Endodermal cell (in vitro differentiated cells): ENCODE data around the gene TP53BP1. TPM values are rescaled to one million over a fixed set of nuclear protein-coding genes. Genes with fewer than 3 reads are reported as not detected.

Source experiments
- DNase-seq: peaks from one replicate; pipeline ENCODE4 v3.0.0-alpha.2; 2017
- H3K27ac ChIP-seq: 2 replicates; pipeline ENCODE4 v1.5.1; 2013; ENCODE audit warnings: mild to moderate bottlenecking, low read depth, low read length, moderate library complexity
- H3K27me3 ChIP-seq: 2 replicates; pipeline ENCODE4 v1.6.1; 2013; ENCODE audit warnings: mild to moderate bottlenecking, low read length, moderate library complexity; ENCODE audit not compliant: insufficient read depth, control insufficient read depth, poor library complexity, severe bottlenecking
- H3K36me3 ChIP-seq: 2 replicates; pipeline ENCODE4 v1.7.0; 2013; ENCODE audit warnings: mild to moderate bottlenecking, low read length, moderate library complexity; ENCODE audit not compliant: control insufficient read depth, insufficient read depth
- H3K4me1 ChIP-seq: one replicate; pipeline ENCODE4 v1.7.0; 2013; ENCODE audit warnings: low read length; ENCODE audit not compliant: control insufficient read depth, insufficient read depth
- H3K4me3 ChIP-seq: 2 replicates; pipeline ENCODE4 v1.5.1; 2013; ENCODE audit warnings: mild to moderate bottlenecking, low read length, moderate library complexity
- H3K9ac ChIP-seq: 2 replicates; pipeline ENCODE4 v1.6.1; 2013; ENCODE audit warnings: mild to moderate bottlenecking, low read length, moderate library complexity; ENCODE audit not compliant: poor library complexity, severe bottlenecking; ENCODE audit errors: extremely low read depth
- H3K9me3 ChIP-seq: 2 replicates; pipeline ENCODE4 v1.6.1; 2013; ENCODE audit warnings: mild to moderate bottlenecking, low read length, moderate library complexity; ENCODE audit not compliant: control insufficient read depth
- H3K27ac Mint-ChIP-seq: 2 replicates; pipeline ENCODE4 v1.8.0; 2020; ENCODE audit warnings: mixed read lengths
- H3K27me3 Mint-ChIP-seq: 2 replicates; pipeline ENCODE4 v1.8.0; 2021; ENCODE audit warnings: mild to moderate bottlenecking, mixed read lengths; ENCODE audit not compliant: insufficient read depth
- H3K36me3 Mint-ChIP-seq: 2 replicates; pipeline ENCODE4 v1.8.0; 2020; ENCODE audit warnings: low read depth, mixed read lengths
- H3K4me1 Mint-ChIP-seq: 2 replicates; pipeline ENCODE4 v1.8.0; 2020; ENCODE audit warnings: mixed read lengths
- H3K4me3 Mint-ChIP-seq: 2 replicates; pipeline ENCODE4 v1.8.0; 2020; ENCODE audit warnings: mild to moderate bottlenecking, moderate library complexity, mixed read lengths
- H3K9me3 Mint-ChIP-seq: 2 replicates; pipeline ENCODE4 v1.8.0; 2020; ENCODE audit warnings: mild to moderate bottlenecking, mixed read lengths
- WGBS, 2 experiments: methylation state at CpG; one replicate each; pipeline versions ENCODE4 v1.1.5 to v1.1.7; 2013; ENCODE audit warnings: missing lambda C conversion rate in 2 of 2, mixed read lengths in 1 of 2; ENCODE audit not compliant: insufficient coverage in 1 of 2, insufficient read length in 1 of 2; 5-methylcytosine and 5-hydroxymethylcytosine counted together
- total RNA-seq, 2 donors: library from RNA; stranded (reverse); fragmentation: NEBNext Ultra II Directional in 1 of 2; extraction: Animal tissue kit (Norgen Biotek cat#: 25700) in 1 of 2; gene quantifications; 2 replicates in 1 of 2; 3 replicates in 1 of 2; pipeline ENCODE4 v1.2.1, GENCODE V29; 2021
- TF ChIP-seq, protein P1 (sequence below): fragments of 200-600 bp; sonication (generic); conservative IDR thresholded peaks from 2 replicates; pipeline ENCODE4 v1.5.0; 2021; ENCODE audit warnings: antibody characterized with exemption, mild to moderate bottlenecking

TP53BP1 gene
- total RNA-seq, 2 donors from 2014 or later, result 85.4 to 114 TPM

DNA sequence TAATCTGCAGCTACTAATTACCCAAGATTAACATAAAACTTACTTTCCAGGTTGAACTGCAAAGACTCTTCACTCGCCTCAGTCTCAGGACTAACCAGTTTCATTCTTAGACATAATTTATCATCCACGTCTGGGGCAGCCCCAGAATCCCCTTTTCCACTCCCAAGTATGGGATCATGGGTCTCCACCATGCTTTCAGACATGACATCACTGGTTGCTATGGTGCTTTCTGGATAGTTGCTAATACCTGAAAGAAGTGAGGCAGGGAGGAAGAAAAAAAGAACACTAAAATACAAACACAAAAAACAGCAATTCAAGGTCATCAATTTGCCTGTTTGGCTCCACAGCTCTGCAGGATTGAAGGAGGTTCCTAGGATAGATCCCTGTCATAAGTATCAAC is 46.6 kb downstream of the TP53BP1 start:
- Histone ChIP-seq H3K9me3 (no peaks in the 10 kb centered on the region), H3K4me1 (no peaks in the 10 kb centered on the region), H3K36me3 (peaks cover 55% of the 10 kb centered on the region), H3K4me3 (no peak overlapping the region), H3K9ac (no peak overlapping the region), H3K27ac (no peak overlapping the region), H3K27me3 (no peaks in the 10 kb centered on the region)
- no peak for DNase-seq
- Mint-ChIP-seq H3K4me1 (no peaks in the 10 kb centered on the region), H3K9me3 (no peaks in the 10 kb centered on the region), H3K36me3 (peaks cover 54% of the 10 kb centered on the region), H3K27me3 (no peaks in the 10 kb centered on the region), H3K4me3 (no peak overlapping the region), H3K27ac (no peak overlapping the region)
- 99 to 100% methylated on average over 1 to 2 of the region's 2 CpGs for WGBS, 2 experiments
- TF ChIP-seq, protein P1, sequence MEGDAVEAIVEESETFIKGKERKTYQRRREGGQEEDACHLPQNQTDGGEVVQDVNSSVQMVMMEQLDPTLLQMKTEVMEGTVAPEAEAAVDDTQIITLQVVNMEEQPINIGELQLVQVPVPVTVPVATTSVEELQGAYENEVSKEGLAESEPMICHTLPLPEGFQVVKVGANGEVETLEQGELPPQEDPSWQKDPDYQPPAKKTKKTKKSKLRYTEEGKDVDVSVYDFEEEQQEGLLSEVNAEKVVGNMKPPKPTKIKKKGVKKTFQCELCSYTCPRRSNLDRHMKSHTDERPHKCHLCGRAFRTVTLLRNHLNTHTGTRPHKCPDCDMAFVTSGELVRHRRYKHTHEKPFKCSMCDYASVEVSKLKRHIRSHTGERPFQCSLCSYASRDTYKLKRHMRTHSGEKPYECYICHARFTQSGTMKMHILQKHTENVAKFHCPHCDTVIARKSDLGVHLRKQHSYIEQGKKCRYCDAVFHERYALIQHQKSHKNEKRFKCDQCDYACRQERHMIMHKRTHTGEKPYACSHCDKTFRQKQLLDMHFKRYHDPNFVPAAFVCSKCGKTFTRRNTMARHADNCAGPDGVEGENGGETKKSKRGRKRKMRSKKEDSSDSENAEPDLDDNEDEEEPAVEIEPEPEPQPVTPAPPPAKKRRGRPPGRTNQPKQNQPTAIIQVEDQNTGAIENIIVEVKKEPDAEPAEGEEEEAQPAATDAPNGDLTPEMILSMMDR, result no peak

DNA sequence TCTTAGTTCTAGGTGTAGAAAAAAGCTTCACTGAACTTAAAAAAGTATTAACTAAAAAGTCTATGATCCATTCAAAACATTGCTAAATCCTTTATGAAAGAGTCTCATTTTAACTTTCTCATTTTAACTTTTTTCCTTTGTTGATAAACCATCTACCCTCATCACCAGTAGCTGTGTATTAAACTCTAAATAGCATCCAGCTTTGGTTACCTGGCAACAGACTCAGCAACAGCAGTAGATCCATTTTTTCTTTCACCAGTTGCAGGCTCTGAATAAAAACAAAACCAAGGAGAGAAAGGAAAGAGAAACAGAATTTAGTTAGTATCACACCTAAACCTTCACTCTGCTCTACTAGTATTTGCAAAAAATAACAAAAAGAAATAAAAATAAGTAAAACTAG is 51.6 kb downstream of the TP53BP1 start:
- H3K36me3 ChIP-seq, result peaks cover 78% of the 10 kb centered on the region
- Mint-ChIP-seq H3K4me3 (no peak overlapping the region), H3K9me3 (no peaks in the 10 kb centered on the region), H3K36me3 (peaks cover 76% of the 10 kb centered on the region), H3K27me3 (no peaks in the 10 kb centered on the region), H3K4me1 (no peaks in the 10 kb centered on the region), H3K27ac (no peak overlapping the region)
- TF ChIP-seq, protein P1, result no peak
- no peak overlapping the region for H3K9ac ChIP-seq
- no peaks in the 10 kb centered on the region for H3K27me3 ChIP-seq
- H3K27ac ChIP-seq, result peak overlapping the region; percentile 96
- no peak for DNase-seq
- no peaks in the 10 kb centered on the region for H3K4me1 ChIP-seq
- no peak overlapping the region for H3K4me3 ChIP-seq
- no peaks in the 10 kb centered on the region for H3K9me3 ChIP-seq

DNA sequence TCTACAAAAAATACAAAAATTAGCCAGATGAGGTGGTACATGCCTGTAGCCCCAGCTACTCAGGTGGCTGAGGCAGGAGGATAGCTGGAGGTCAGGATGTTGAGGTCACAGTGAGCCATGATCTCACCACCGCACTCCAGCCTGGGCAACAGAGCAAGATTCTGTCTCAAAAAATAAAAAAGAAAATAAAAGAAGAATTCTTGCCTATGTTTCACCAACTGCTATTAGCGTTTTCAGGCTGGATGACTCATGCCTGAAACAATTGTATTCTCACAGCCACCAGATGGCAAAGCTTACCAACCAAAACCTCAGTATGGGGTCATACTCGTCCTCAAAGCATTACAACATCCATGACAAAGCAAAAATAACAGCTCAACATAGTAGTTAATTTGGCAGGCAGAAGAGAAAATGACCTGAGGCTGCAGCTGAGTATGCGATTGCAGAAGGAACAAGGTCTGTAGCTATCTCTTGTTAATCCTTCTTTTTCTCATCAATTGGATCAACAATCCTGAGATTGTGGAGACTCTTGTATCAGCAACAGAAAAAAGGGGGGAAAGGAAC is 52.2 kb downstream of the TP53BP1 start:
- Mint-ChIP-seq H3K4me1 (no peaks in the 10 kb centered on the region), H3K36me3 (peaks cover 77% of the 10 kb centered on the region), H3K9me3 (no peaks in the 10 kb centered on the region), H3K27me3 (no peaks in the 10 kb centered on the region), H3K4me3 (no peak overlapping the region), H3K27ac (peak overlapping the region; percentile 25)
- TF ChIP-seq, protein P1, result peak; percentile 16
- no peaks in the 10 kb centered on the region for H3K4me1 ChIP-seq
- 53 to 78% methylated on average over 2 to 4 of the region's 4 CpGs for WGBS, 2 experiments
- H3K9me3 ChIP-seq, result no peaks in the 10 kb centered on the region
- no peak overlapping the region for H3K4me3 ChIP-seq
- DNase-seq, result peak; percentile 57
- H3K27me3 ChIP-seq, result no peaks in the 10 kb centered on the region
- no peak overlapping the region for H3K9ac ChIP-seq
- H3K27ac ChIP-seq, result peak overlapping the region; percentile 96
- peaks cover 78% of the 10 kb centered on the region for H3K36me3 ChIP-seq
